GM23338 (cell line): ENCODE data around the gene ACTG1. TPM values are rescaled to one million over a fixed set of nuclear protein-coding genes. Genes with fewer than 3 reads are reported as not detected.

Source experiments
- ATAC-seq: fragments of 200-7000 bp; cut with Tn5 transposase; 3 replicates; pipeline ENCODE4 v1.9.1; 2020
- DNase-seq: peaks from one replicate; pipeline ENCODE4 v3.0.0-alpha.2; 2015; ENCODE audit warnings: low spot score
- H2AFZ ChIP-seq: fragments of 200-600 bp; sonication (generic); 2 replicates; pipeline ENCODE4 v1.8.0; 2016; ENCODE audit warnings: antibody characterized with exemption, mild to moderate bottlenecking, moderate library complexity
- H3F3A ChIP-seq: fragments of 200-600 bp; sonication (generic); replicated peaks from 2 replicates; pipeline ENCODE4 v1.8.0; 2017; ENCODE audit warnings: antibody characterized with exemption, mixed run types, low read depth
- H3K27ac ChIP-seq: fragments of 200-600 bp; sonication (generic); 2 replicates; pipeline ENCODE4 v1.6.1; 2016; ENCODE audit warnings: low read depth
- H3K27me3 ChIP-seq: fragments of 200-600 bp; sonication (generic); 2 replicates; pipeline ENCODE4 v1.8.0; 2016; ENCODE audit warnings: mild to moderate bottlenecking, mixed run types, moderate library complexity; ENCODE audit not compliant: insufficient read depth
- H3K36me3 ChIP-seq: fragments of 200-600 bp; sonication (generic); 2 replicates; pipeline ENCODE4 v1.8.0; 2016; ENCODE audit warnings: mild to moderate bottlenecking; ENCODE audit not compliant: insufficient read depth
- H3K4me1 ChIP-seq: fragments of 200-600 bp; sonication (generic); 2 replicates; pipeline ENCODE4 v1.8.0; 2016; ENCODE audit warnings: mild to moderate bottlenecking, moderate library complexity; ENCODE audit not compliant: insufficient read depth
- H3K4me2 ChIP-seq: fragments of 200-600 bp; sonication (generic); 2 replicates; pipeline ENCODE4 v1.7.1; 2017; ENCODE audit warnings: mixed run types
- H3K4me3 ChIP-seq: fragments of 200-600 bp; sonication (generic); 2 replicates; pipeline ENCODE4 v1.6.1; 2016; ENCODE audit warnings: mixed run types
- H3K79me2 ChIP-seq: fragments of 200-600 bp; sonication (generic); replicated peaks from 2 replicates; pipeline ENCODE4 v1.8.0; 2017; ENCODE audit warnings: mild to moderate bottlenecking; ENCODE audit not compliant: insufficient read depth
- H3K9me2 ChIP-seq: fragments of 200-600 bp; sonication (generic); 2 replicates; pipeline ENCODE4 v1.8.0; 2017; ENCODE audit not compliant: insufficient read depth
- H4K20me1 ChIP-seq: fragments of 200-600 bp; sonication (generic); replicated peaks from 2 replicates; pipeline ENCODE4 v1.8.0; 2017; ENCODE audit warnings: mild to moderate bottlenecking; ENCODE audit not compliant: insufficient read depth
- H3K27ac Mint-ChIP-seq: 2 replicates; pipeline ENCODE4 v1.8.0; 2020; ENCODE audit warnings: inconsistent platforms, mild to moderate bottlenecking, moderate library complexity, mixed read lengths
- H3K27me3 Mint-ChIP-seq: 3 replicates; pipeline ENCODE4 v1.8.0; 2022; ENCODE audit warnings: low read depth, mild to moderate bottlenecking, moderate library complexity, mixed read lengths, inconsistent platforms; ENCODE audit not compliant: insufficient read depth, poor library complexity
- H3K36me3 Mint-ChIP-seq: 3 replicates; pipeline ENCODE4 v1.8.0; 2021; ENCODE audit warnings: low read depth, mild to moderate bottlenecking, inconsistent platforms, moderate library complexity, mixed read lengths
- H3K4me1 Mint-ChIP-seq: 3 replicates; pipeline ENCODE4 v1.8.0; 2020; ENCODE audit warnings: mild to moderate bottlenecking, inconsistent platforms, mixed read lengths
- H3K4me3 Mint-ChIP-seq: 3 replicates; pipeline ENCODE4 v1.8.0; 2021; ENCODE audit warnings: moderate library complexity, mild to moderate bottlenecking, inconsistent platforms, mixed read lengths
- H3K9me3 Mint-ChIP-seq: 3 replicates; pipeline ENCODE4 v1.8.0; 2020; ENCODE audit warnings: moderate library complexity, mild to moderate bottlenecking, inconsistent platforms, mixed read lengths
- CREB1 ChIP-seq: fragments of 250-450 bp; sonication (Bioruptor Pico); IDR thresholded peaks from 2 replicates; pipeline ENCODE4 v1.5.0; 2020; ENCODE audit warnings: low read depth, mild to moderate bottlenecking, moderate library complexity
- CTCF ChIP-seq, 2 experiments: fragments of 200-600 bp in 1 of 2; sonication (generic) in 1 of 2; conservative IDR thresholded peaks; 2 replicates each; pipeline versions ENCODE4 v1.5.1 to v1.6.1; 2016 to 2017; ENCODE audit warnings: antibody characterized with exemption in 2 of 2, low read depth in 2 of 2, mild to moderate bottlenecking in 2 of 2, moderate library complexity in 1 of 2
- ETS1 ChIP-seq: IDR thresholded peaks from 2 replicates; pipeline ENCODE4 v1.6.1; 2016; ENCODE audit warnings: antibody characterized with exemption
- EZH2 ChIP-seq: fragments of 200-600 bp; sonication (generic); IDR thresholded peaks from one replicate; pipeline ENCODE4 v1.8.0; 2017; ENCODE audit warnings: antibody characterized with exemption, mild to moderate bottlenecking, low read depth; ENCODE audit not compliant: unreplicated experiment
- EZH2phosphoT487 ChIP-seq: fragments of 200-600 bp; sonication (generic); IDR thresholded peaks from one replicate; pipeline ENCODE4 v1.8.1; 2018; ENCODE audit warnings: antibody characterized with exemption; ENCODE audit not compliant: unreplicated experiment
- POLR2AphosphoS5 ChIP-seq: IDR thresholded peaks from 2 replicates; pipeline ENCODE4 v1.6.1; 2016; ENCODE audit warnings: antibody characterized with exemption, low read depth
- STAT1 ChIP-seq: IDR thresholded peaks from one replicate; pipeline ENCODE4 v1.6.1; 2016; ENCODE audit warnings: antibody characterized with exemption; ENCODE audit not compliant: unreplicated experiment
- ZNF114 ChIP-seq: fragments of 250-450 bp; sonication (Bioruptor Pico); IDR thresholded peaks from 2 replicates; pipeline ENCODE4 v1.5.0; 2020; ENCODE audit warnings: mild to moderate bottlenecking, moderate library complexity
- ZNF331 ChIP-seq: fragments of 250-450 bp; sonication (Bioruptor Pico); IDR thresholded peaks from 2 replicates; pipeline ENCODE4 v1.5.0; 2020; ENCODE audit warnings: low read depth, mild to moderate bottlenecking, moderate library complexity
- polyA plus RNA-seq: library from polyadenylated mRNA; unstranded; fragments of >200 nt; fragmentation: Nextera tagmentation; extraction: Ambion mirVana; gene quantifications from 2 replicates; pipeline ENCODE4 v1.2.1, GENCODE V29; 2016
- total RNA-seq: library from RNA; depleted of rRNA; stranded (reverse); fragments of >200 nt; shearing (Covaris generic); gene quantifications from 2 replicates; pipeline ENCODE4 v1.2.3, GENCODE V29; 2014
- TF ChIP-seq, protein P1 (sequence below): IDR thresholded peaks from one replicate; pipeline ENCODE4 v1.6.1; 2018; ENCODE audit warnings: antibody characterized with exemption; ENCODE audit not compliant: unreplicated experiment

Gene ACTG1
- total and polyA plus RNA-seq, 2 experiments from 2014 or later = 1,867 to 4,739 TPM

- no peaks in the 10 kb centered on the region for H3K36me3 ChIP-seq
- H2AFZ ChIP-seq = no peak overlapping the region
- H3K9me2 ChIP-seq = no peaks in the 10 kb centered on the region
- no peak overlapping the region for H3K27ac Mint-ChIP-seq
- H3K9me3 Mint-ChIP-seq = no peaks in the 10 kb centered on the region; the same call in 2 of the 3 replicates
- peaks cover 6% of the 10 kb centered on the region for H3K27me3 Mint-ChIP-seq
- DNase-seq (no peak), ATAC-seq (no peak)
- H3K4me1 Mint-ChIP-seq = peaks cover 4% of the 10 kb centered on the region; the same call in 2 of the 3 replicates
- H4K20me1 ChIP-seq = no peaks in the 10 kb centered on the region
- H3K27ac ChIP-seq = no peak overlapping the region
- no peak overlapping the region for H3K4me3 ChIP-seq
- H3K4me1 ChIP-seq = no peaks in the 10 kb centered on the region
- TF ChIP-seq EZH2 (no peak), CTCF (conservative IDR thresholded peaks at IDR 0.05; ENCODE audit: low read depth in 2 of 2) (no peak)
- H3K4me3 Mint-ChIP-seq = no peak overlapping the region
- H3K79me2 ChIP-seq = no peaks in the 10 kb centered on the region
- no peaks in the 10 kb centered on the region for H3F3A ChIP-seq
- no peaks in the 10 kb centered on the region for H3K27me3 ChIP-seq
- no peaks in the 10 kb centered on the region for H3K36me3 Mint-ChIP-seq
- no peak overlapping the region for H3K4me2 ChIP-seq
Observed at GRCh38 chr17:81463506-81463905, 49.1 kb downstream of the ACTG1 start.

GRCh38 chr17:81462506-81463125 lies 50.0 kb downstream of the ACTG1 start:
- Histone ChIP-seq H3F3A (no peaks in the 10 kb centered on the region), H3K4me1 (no peaks in the 10 kb centered on the region), H3K4me3 (no peak overlapping the region), H3K79me2 (no peaks in the 10 kb centered on the region), H3K27me3 (no peaks in the 10 kb centered on the region), H3K4me2 (no peak overlapping the region), H3K36me3 (no peaks in the 10 kb centered on the region), H2AFZ (no peak overlapping the region; the same call in 1 of the 2 replicates), H3K9me2 (no peaks in the 10 kb centered on the region), H4K20me1 (no peaks in the 10 kb centered on the region), H3K27ac (no peak overlapping the region)
- Mint-ChIP-seq H3K4me1 (peaks cover 4% of the 10 kb centered on the region; the same call in 2 of the 3 replicates), H3K27me3 (peaks cover 6% of the 10 kb centered on the region), H3K4me3 (no peak overlapping the region), H3K36me3 (no peaks in the 10 kb centered on the region), H3K9me3 (no peaks in the 10 kb centered on the region; the same call in 2 of the 3 replicates), H3K27ac (no peak overlapping the region)
- DNase-seq = no peak
- ATAC-seq = no peak
- TF ChIP-seq ZNF114 (CRISPR knock-in tag) (no peak), STAT1 (no peak), ETS1 (no peak), EZH2 (no peak), CREB1 (no peak), CTCF (conservative IDR thresholded peaks at IDR 0.05; ENCODE audit: low read depth in 2 of 2) (no peak), POLR2AphosphoS5 (no peak), ZNF331 (no peak), EZH2phosphoT487 (no peak)
- TF ChIP-seq, protein P1, sequence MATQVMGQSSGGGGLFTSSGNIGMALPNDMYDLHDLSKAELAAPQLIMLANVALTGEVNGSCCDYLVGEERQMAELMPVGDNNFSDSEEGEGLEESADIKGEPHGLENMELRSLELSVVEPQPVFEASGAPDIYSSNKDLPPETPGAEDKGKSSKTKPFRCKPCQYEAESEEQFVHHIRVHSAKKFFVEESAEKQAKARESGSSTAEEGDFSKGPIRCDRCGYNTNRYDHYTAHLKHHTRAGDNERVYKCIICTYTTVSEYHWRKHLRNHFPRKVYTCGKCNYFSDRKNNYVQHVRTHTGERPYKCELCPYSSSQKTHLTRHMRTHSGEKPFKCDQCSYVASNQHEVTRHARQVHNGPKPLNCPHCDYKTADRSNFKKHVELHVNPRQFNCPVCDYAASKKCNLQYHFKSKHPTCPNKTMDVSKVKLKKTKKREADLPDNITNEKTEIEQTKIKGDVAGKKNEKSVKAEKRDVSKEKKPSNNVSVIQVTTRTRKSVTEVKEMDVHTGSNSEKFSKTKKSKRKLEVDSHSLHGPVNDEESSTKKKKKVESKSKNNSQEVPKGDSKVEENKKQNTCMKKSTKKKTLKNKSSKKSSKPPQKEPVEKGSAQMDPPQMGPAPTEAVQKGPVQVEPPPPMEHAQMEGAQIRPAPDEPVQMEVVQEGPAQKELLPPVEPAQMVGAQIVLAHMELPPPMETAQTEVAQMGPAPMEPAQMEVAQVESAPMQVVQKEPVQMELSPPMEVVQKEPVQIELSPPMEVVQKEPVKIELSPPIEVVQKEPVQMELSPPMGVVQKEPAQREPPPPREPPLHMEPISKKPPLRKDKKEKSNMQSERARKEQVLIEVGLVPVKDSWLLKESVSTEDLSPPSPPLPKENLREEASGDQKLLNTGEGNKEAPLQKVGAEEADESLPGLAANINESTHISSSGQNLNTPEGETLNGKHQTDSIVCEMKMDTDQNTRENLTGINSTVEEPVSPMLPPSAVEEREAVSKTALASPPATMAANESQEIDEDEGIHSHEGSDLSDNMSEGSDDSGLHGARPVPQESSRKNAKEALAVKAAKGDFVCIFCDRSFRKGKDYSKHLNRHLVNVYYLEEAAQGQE = no peak
